H9 (cell line): ENCODE measurements around the gene ASIC3. TPM values are rescaled to one million over a fixed set of nuclear protein-coding genes. Genes with fewer than 3 reads are reported as not detected.

Source experiments
- DNase-seq: peaks from one replicate; pipeline ENCODE4 v3.0.0-alpha.2; 2017
- H2AFZ ChIP-seq: one replicate; pipeline ENCODE4 v1.6.1; 2013; ENCODE audit warnings: mild to moderate bottlenecking, low read length, control low read depth, moderate library complexity
- H2AK5ac ChIP-seq: 2 replicates; pipeline ENCODE4 v1.6.1; 2013; ENCODE audit warnings: low read length, control low read depth, mixed read lengths; ENCODE audit not compliant: insufficient read length
- H2BK120ac ChIP-seq: one replicate; pipeline ENCODE4 v1.6.1; 2013; ENCODE audit warnings: low read depth, mild to moderate bottlenecking, low read length, control low read depth, inconsistent platforms; ENCODE audit not compliant: poor library complexity, severe bottlenecking
- H2BK12ac ChIP-seq: 2 replicates; pipeline ENCODE4 v1.6.1; 2013; ENCODE audit warnings: low read length, control low read depth, mixed read lengths, low read depth; ENCODE audit not compliant: insufficient read length
- H2BK15ac ChIP-seq: 2 replicates; pipeline ENCODE4 v1.6.1; 2013; ENCODE audit warnings: low read depth, low read length, control low read depth
- H2BK20ac ChIP-seq: one replicate; pipeline ENCODE4 v1.6.1; 2013; ENCODE audit warnings: low read depth, mild to moderate bottlenecking, low read length, control low read depth, inconsistent platforms; ENCODE audit not compliant: poor library complexity, severe bottlenecking
- H2BK5ac ChIP-seq: 2 replicates; pipeline ENCODE4 v1.6.1; 2013; ENCODE audit warnings: low read length, control low read depth, mixed read lengths; ENCODE audit not compliant: insufficient read length
- H3K14ac ChIP-seq: 2 replicates; pipeline ENCODE4 v1.6.1; 2013; ENCODE audit warnings: low read length, control low read depth; ENCODE audit not compliant: insufficient read depth
- H3K18ac ChIP-seq: 2 replicates; pipeline ENCODE4 v1.6.1; 2013; ENCODE audit warnings: low read depth, mild to moderate bottlenecking, mixed read lengths, low read length, control low read depth; ENCODE audit not compliant: insufficient read length
- H3K23ac ChIP-seq: 2 replicates; pipeline ENCODE4 v1.6.1; 2013; ENCODE audit warnings: low read length, control low read depth, mixed read lengths, low read depth; ENCODE audit not compliant: insufficient read length
- H3K23me2 ChIP-seq: 2 replicates; pipeline ENCODE4 v1.6.1; 2013; ENCODE audit warnings: low read depth, mild to moderate bottlenecking, mixed read lengths, low read length, control low read depth; ENCODE audit not compliant: insufficient read length, poor library complexity, severe bottlenecking
- H3K27ac ChIP-seq: 2 replicates; pipeline ENCODE4 v1.5.1; 2013; ENCODE audit warnings: low read length, control low read depth, mixed read lengths, low read depth; ENCODE audit not compliant: insufficient read length
- H3K27me3 ChIP-seq: 2 replicates; pipeline ENCODE4 v1.6.1; 2013; ENCODE audit warnings: low read length, control low read depth, inconsistent platforms; ENCODE audit not compliant: insufficient read depth
- H3K4ac ChIP-seq: 2 replicates; pipeline ENCODE4 v1.6.1; 2013; ENCODE audit warnings: low read depth, mild to moderate bottlenecking, control low read depth, inconsistent platforms, low read length, moderate library complexity
- H3K4me1 ChIP-seq: 2 replicates; pipeline ENCODE4 v1.6.1; 2013; ENCODE audit warnings: low read length, control low read depth, inconsistent platforms; ENCODE audit not compliant: insufficient read depth
- H3K4me2 ChIP-seq: 2 replicates; pipeline ENCODE4 v1.6.1; 2013; ENCODE audit warnings: low read length, control low read depth, mixed read lengths; ENCODE audit not compliant: insufficient read length, insufficient read depth
- H3K56ac ChIP-seq: 2 replicates; pipeline ENCODE4 v1.6.1; 2013; ENCODE audit warnings: low read depth, mild to moderate bottlenecking, mixed read lengths, low read length, control low read depth; ENCODE audit not compliant: insufficient read length
- H3K79me1 ChIP-seq: 2 replicates; pipeline ENCODE4 v1.6.1; 2013; ENCODE audit warnings: low read depth, mild to moderate bottlenecking, moderate library complexity, low read length, control low read depth, inconsistent platforms; ENCODE audit not compliant: insufficient read depth, poor library complexity, severe bottlenecking
- H3K79me2 ChIP-seq: 2 replicates; pipeline ENCODE4 v1.6.1; 2013; ENCODE audit warnings: low read length, control low read depth, inconsistent platforms; ENCODE audit not compliant: insufficient read depth
- H3K9ac ChIP-seq: 2 replicates; pipeline ENCODE4 v1.6.1; 2013; ENCODE audit warnings: low read length, control low read depth, mixed read lengths; ENCODE audit not compliant: insufficient read length; ENCODE audit errors: extremely low read depth
- H3K9me3 ChIP-seq: one replicate; pipeline ENCODE4 v1.6.1; 2013; ENCODE audit warnings: low read depth, low read length, inconsistent platforms; ENCODE audit not compliant: control insufficient read depth
- H3T11ph ChIP-seq: one replicate; pipeline ENCODE4 v1.6.1; 2013; ENCODE audit warnings: mild to moderate bottlenecking, low read length, control low read depth, inconsistent platforms
- H4K20me1 ChIP-seq: one replicate; pipeline ENCODE4 v1.6.1; 2013; ENCODE audit not compliant: control insufficient read depth, insufficient read length, insufficient read depth
- H4K5ac ChIP-seq: 2 replicates; pipeline ENCODE4 v1.6.1; 2013; ENCODE audit warnings: low read depth, mild to moderate bottlenecking, mixed read lengths, low read length, control low read depth; ENCODE audit not compliant: insufficient read length
- H4K8ac ChIP-seq: replicated peaks from 2 replicates; pipeline ENCODE4 v1.6.1; 2013; ENCODE audit warnings: low read length, control low read depth, mixed read lengths, low read depth; ENCODE audit not compliant: insufficient read length
- H4K91ac ChIP-seq: 2 replicates; pipeline ENCODE4 v1.6.1; 2013; ENCODE audit warnings: low read depth, mild to moderate bottlenecking, moderate library complexity, mixed read lengths, low read length, control low read depth; ENCODE audit not compliant: insufficient read length
- H3K27ac Mint-ChIP-seq, 3 experiments: 2 replicates in 2 of 3; 3 replicates in 1 of 3; pipeline ENCODE4 v1.8.0; 2020 to 2021; ENCODE audit warnings: mixed read lengths in 3 of 3, mild to moderate bottlenecking in 1 of 3, moderate library complexity in 1 of 3
- H3K27me3 Mint-ChIP-seq: 2 replicates; pipeline ENCODE4 v1.8.0; 2021; ENCODE audit warnings: low read depth, mild to moderate bottlenecking, moderate library complexity, mixed read lengths
- H3K36me3 Mint-ChIP-seq, 3 experiments: 2 replicates in 2 of 3; 3 replicates in 1 of 3; pipeline ENCODE4 v1.8.0; 2020 to 2021; ENCODE audit warnings: low read depth in 3 of 3, mixed read lengths in 3 of 3; ENCODE audit not compliant: insufficient read depth in 1 of 3
- H3K4me1 Mint-ChIP-seq, 2 experiments: 2 replicates each; pipeline ENCODE4 v1.8.0; 2020; ENCODE audit warnings: mixed read lengths in 2 of 2
- H3K4me3 Mint-ChIP-seq, 2 experiments: 2 replicates in 1 of 2; 3 replicates in 1 of 2; pipeline ENCODE4 v1.8.0; 2020 to 2021; ENCODE audit warnings: mild to moderate bottlenecking in 2 of 2, mixed read lengths in 2 of 2, moderate library complexity in 1 of 2
- H3K9me3 Mint-ChIP-seq, 2 experiments: 2 replicates in 1 of 2; 3 replicates in 1 of 2; pipeline ENCODE4 v1.8.0; 2020; ENCODE audit warnings: mild to moderate bottlenecking in 2 of 2, mixed read lengths in 2 of 2, moderate library complexity in 1 of 2
- WGBS: extraction: QIAGEN DNeasy Blood & Tissue Kit; methylation state at CpG from one replicate; pipeline ENCODE4 v1.1.7; 2013; ENCODE audit warnings: missing lambda C conversion rate, low lambda C conversion rate, mixed read lengths; ENCODE audit not compliant: insufficient read length; ENCODE audit errors: extremely low coverage; 5-methylcytosine and 5-hydroxymethylcytosine counted together
- total RNA-seq: library from RNA; stranded (reverse); gene quantifications from 2 replicates; pipeline ENCODE4 v1.2.1, GENCODE V29; 2021
- TF ChIP-seq, protein P1 (sequence below): fragments of 200-600 bp; sonication (generic); conservative IDR thresholded peaks from 3 replicates; pipeline ENCODE4 v1.8.0; 2021; ENCODE audit warnings: antibody characterized with exemption, mild to moderate bottlenecking

The ASIC3 gene
- total RNA-seq, 1 experiment from 2014 or later: 1.7 TPM

DNA sequence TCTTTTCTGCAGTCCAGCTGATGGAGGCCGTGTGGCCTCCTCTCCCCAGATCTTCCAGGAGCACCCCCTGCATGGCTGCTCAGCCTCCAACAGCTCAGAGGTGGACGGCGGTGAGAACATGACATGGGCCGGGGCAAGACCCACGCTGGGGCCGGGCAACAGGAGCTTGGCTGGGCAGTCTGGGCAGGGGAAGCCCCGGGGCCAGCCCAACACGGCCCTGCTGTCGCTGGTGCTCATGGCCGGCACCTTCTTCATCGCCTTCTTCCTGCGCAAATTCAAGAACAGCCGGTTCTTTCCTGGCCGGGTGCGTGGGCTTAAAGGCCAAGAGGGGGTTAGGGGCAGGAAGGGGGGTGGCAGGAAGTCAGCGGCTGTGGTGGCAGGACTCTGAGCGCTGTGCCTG, 25.7 kb downstream of the ASIC3 start:
- WGBS: no CpG with 5 or more reads among the region's 17 CpGs
- TF ChIP-seq, protein P1, sequence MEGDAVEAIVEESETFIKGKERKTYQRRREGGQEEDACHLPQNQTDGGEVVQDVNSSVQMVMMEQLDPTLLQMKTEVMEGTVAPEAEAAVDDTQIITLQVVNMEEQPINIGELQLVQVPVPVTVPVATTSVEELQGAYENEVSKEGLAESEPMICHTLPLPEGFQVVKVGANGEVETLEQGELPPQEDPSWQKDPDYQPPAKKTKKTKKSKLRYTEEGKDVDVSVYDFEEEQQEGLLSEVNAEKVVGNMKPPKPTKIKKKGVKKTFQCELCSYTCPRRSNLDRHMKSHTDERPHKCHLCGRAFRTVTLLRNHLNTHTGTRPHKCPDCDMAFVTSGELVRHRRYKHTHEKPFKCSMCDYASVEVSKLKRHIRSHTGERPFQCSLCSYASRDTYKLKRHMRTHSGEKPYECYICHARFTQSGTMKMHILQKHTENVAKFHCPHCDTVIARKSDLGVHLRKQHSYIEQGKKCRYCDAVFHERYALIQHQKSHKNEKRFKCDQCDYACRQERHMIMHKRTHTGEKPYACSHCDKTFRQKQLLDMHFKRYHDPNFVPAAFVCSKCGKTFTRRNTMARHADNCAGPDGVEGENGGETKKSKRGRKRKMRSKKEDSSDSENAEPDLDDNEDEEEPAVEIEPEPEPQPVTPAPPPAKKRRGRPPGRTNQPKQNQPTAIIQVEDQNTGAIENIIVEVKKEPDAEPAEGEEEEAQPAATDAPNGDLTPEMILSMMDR: no peak

More for the DNA sequence above, 25.7 kb downstream of the ASIC3 start:
- Histone ChIP-seq H3K79me1 (no peaks in the 10 kb centered on the region), H3K18ac (no peak overlapping the region), H2AFZ (no peak overlapping the region), H4K8ac (no peak overlapping the region), H4K91ac (no peak overlapping the region), H2BK120ac (no peak overlapping the region), H3K23me2 (no peaks in the 10 kb centered on the region), H3T11ph (no peak overlapping the region), H3K4ac (no peak overlapping the region), H2AK5ac (no peak overlapping the region), H3K9ac (no peak overlapping the region), H3K27me3 (no peaks in the 10 kb centered on the region), H3K27ac (no peak overlapping the region), H3K4me1 (no peaks in the 10 kb centered on the region), H2BK12ac (no peak overlapping the region), H3K23ac (no peak overlapping the region), H3K79me2 (no peaks in the 10 kb centered on the region), H2BK15ac (no peak overlapping the region), H4K5ac (no peak overlapping the region), H2BK5ac (no peak overlapping the region), H3K14ac (no peak overlapping the region), H4K20me1 (no peaks in the 10 kb centered on the region), H3K4me2 (no peak overlapping the region), H3K9me3 (no peaks in the 10 kb centered on the region), H3K56ac (no peak overlapping the region), H2BK20ac (no peak overlapping the region)
- Mint-ChIP-seq H3K4me1 (peaks cover 18 to 20% of the 10 kb centered on the region in 2 experiments), H3K27ac (no peak overlapping the region), H3K4me3 (no peak overlapping the region), H3K27me3 (peaks cover 1% of the 10 kb centered on the region; the same call in 1 of the 2 replicates), H3K9me3 (no peaks in the 10 kb centered on the region; a peak in 1 of 5 replicates), H3K36me3 (peaks cover 31 to 58% (median 57%) of the 10 kb centered on the region in 3 experiments)
- no peak for DNase-seq
